Neural cell (in vitro differentiated cells): Measurements from ENCODE around the gene ANGEL2. TPM values are rescaled to one million over a fixed set of nuclear protein-coding genes. Genes with fewer than 3 reads are reported as not detected.

Experiments
- H2AFZ ChIP-seq: fragments of 200-600, 300-800 bp; sonication (generic), shearing (Covaris generic); 2 replicates; pipeline ENCODE4 v1.6.0; 2014; ENCODE audit warnings: low read depth, mild to moderate bottlenecking, antibody characterized with exemption, low read length, moderate library complexity
- H3F3A ChIP-seq: fragments of 200-600 bp; shearing (Covaris generic); 2 replicates; pipeline ENCODE4 v1.6.1; 2016; ENCODE audit warnings: mild to moderate bottlenecking, moderate library complexity, mixed read lengths, antibody characterized with exemption, low read length; ENCODE audit not compliant: insufficient read depth, poor library complexity, severe bottlenecking
- H3K27ac ChIP-seq: fragments of 200-600, 300-800 bp; sonication (generic), shearing (Covaris generic); 2 replicates; pipeline ENCODE4 v1.5.1; 2014; ENCODE audit warnings: mild to moderate bottlenecking, low read length, moderate library complexity
- H3K27me3 ChIP-seq: fragments of 300-800, 200-600 bp; sonication (generic), shearing (Covaris generic); 2 replicates; pipeline ENCODE4 v1.6.0; 2014; ENCODE audit warnings: mild to moderate bottlenecking, low read depth, low read length, moderate library complexity; ENCODE audit not compliant: insufficient read depth
- H3K36me3 ChIP-seq: fragments of 300-800, 200-600 bp; sonication (generic), shearing (Covaris generic); 2 replicates; pipeline ENCODE4 v1.5.1; 2014; ENCODE audit warnings: mild to moderate bottlenecking, antibody characterized with exemption, low read length, moderate library complexity; ENCODE audit not compliant: insufficient read depth
- H3K4me2 ChIP-seq: fragments of 300-800, 200-600 bp; sonication (generic), shearing (Covaris generic); 2 replicates; pipeline ENCODE4 v1.6.0; 2014; ENCODE audit warnings: mild to moderate bottlenecking, low read length
- H3K4me3 ChIP-seq: fragments of 300-800, 200-600 bp; sonication (generic), shearing (Covaris generic); 2 replicates; pipeline ENCODE4 v1.5.1; 2014; ENCODE audit warnings: mild to moderate bottlenecking, low read length, moderate library complexity
- H3K79me2 ChIP-seq: fragments of 200-600 bp; shearing (Covaris generic); replicated peaks from 2 replicates; pipeline ENCODE4 v1.6.0; 2014; ENCODE audit warnings: mild to moderate bottlenecking, low read length, moderate library complexity; ENCODE audit not compliant: insufficient read depth
- H3K9ac ChIP-seq: fragments of 300-800, 200-600 bp; sonication (generic), shearing (Covaris generic); 2 replicates; pipeline ENCODE4 v1.6.1; 2016; ENCODE audit warnings: mild to moderate bottlenecking, low read length, mixed read lengths
- H3K9me2 ChIP-seq: fragments of 200-600 bp; shearing (Covaris generic); 2 replicates; pipeline ENCODE4 v1.6.1; 2016; ENCODE audit warnings: mild to moderate bottlenecking, low read length, mixed read lengths; ENCODE audit not compliant: insufficient read depth
- H3K9me3 ChIP-seq: fragments of 200-600, 300-800 bp; sonication (generic), shearing (Covaris generic); 2 replicates; pipeline ENCODE4 v1.6.1; 2016; ENCODE audit warnings: mild to moderate bottlenecking, mixed run types, low read length, moderate library complexity, mixed read lengths
- H4K20me1 ChIP-seq: fragments of 200-600 bp; shearing (Covaris generic); 2 replicates; pipeline ENCODE4 v1.6.1; 2016; ENCODE audit warnings: mild to moderate bottlenecking, mixed run types; ENCODE audit not compliant: insufficient read depth
- CTCF ChIP-seq: fragments of 450-650 bp; IDR thresholded peaks from 2 replicates; pipeline ENCODE4 v1.5.1; 2014; ENCODE audit warnings: antibody characterized with exemption, mild to moderate bottlenecking, moderate library complexity; ENCODE audit not compliant: poor library complexity, severe bottlenecking
- EP300 ChIP-seq: fragments of 450-650 bp; conservative IDR thresholded peaks from 2 replicates; pipeline ENCODE4 v1.6.1; 2014; ENCODE audit warnings: antibody characterized with exemption, mild to moderate bottlenecking, moderate library complexity; ENCODE audit not compliant: poor library complexity, severe bottlenecking
- EZH2 ChIP-seq: fragments of 200-600, 300-800 bp; shearing (Covaris generic), sonication (generic); IDR thresholded peaks from 2 replicates; pipeline ENCODE4 v1.6.1; 2014; ENCODE audit warnings: antibody characterized with exemption, low read length, borderline replicate concordance, mild to moderate bottlenecking; ENCODE audit not compliant: insufficient read depth, poor library complexity, severe bottlenecking
- MXI1 ChIP-seq: fragments of 450-650 bp; conservative IDR thresholded peaks from 2 replicates; pipeline ENCODE4 v1.6.1; 2014; ENCODE audit warnings: antibody characterized with exemption, mild to moderate bottlenecking; ENCODE audit not compliant: poor library complexity, severe bottlenecking
- POLR2AphosphoS5 ChIP-seq: IDR thresholded peaks from 2 replicates; pipeline ENCODE4 v1.6.1; 2012
- RAD21 ChIP-seq: fragments of 450-650 bp; conservative IDR thresholded peaks from 2 replicates; pipeline ENCODE4 v1.6.1; 2014; ENCODE audit warnings: antibody characterized with exemption, mild to moderate bottlenecking, moderate library complexity
- REST ChIP-seq: IDR thresholded peaks from 2 replicates; pipeline ENCODE4 v1.6.1; 2012; ENCODE audit warnings: borderline replicate concordance
- SMC3 ChIP-seq: fragments of 450-650 bp; conservative IDR thresholded peaks from 2 replicates; pipeline ENCODE4 v1.6.1; 2014; ENCODE audit warnings: antibody characterized with exemption, mild to moderate bottlenecking, moderate library complexity; ENCODE audit not compliant: poor library complexity
- TAF1 ChIP-seq: IDR thresholded peaks from 2 replicates; pipeline ENCODE4 v1.6.1; 2012; ENCODE audit warnings: low read depth
- polyA plus RNA-seq: library from polyadenylated mRNA; depleted of rRNA; stranded (reverse); fragments of >200 nt; gene quantifications from 2 replicates; pipeline ENCODE4 v1.2.3, GENCODE V29; 2014

ANGEL2 gene
- polyA plus RNA-seq, 1 donor from 2014 or later = 58.7 TPM

GRCh38 chr1:212980123-212980785 is 35.4 kb downstream of the ANGEL2 start:
- Histone ChIP-seq H3K27me3 (no peaks in the 10 kb centered on the region), H4K20me1 (no peaks in the 10 kb centered on the region), H3K9me3 (no peaks in the 10 kb centered on the region), H3K4me3 (no peak overlapping the region), H3K36me3 (peaks cover 8% of the 10 kb centered on the region), H3K27ac (no peak overlapping the region), H3K4me2 (no peak overlapping the region), H3F3A (no peaks in the 10 kb centered on the region), H3K9me2 (no peaks in the 10 kb centered on the region), H3K79me2 (no peaks in the 10 kb centered on the region), H2AFZ (no peak overlapping the region), H3K9ac (no peak overlapping the region)
- no peak for TF ChIP-seq CTCF
- TF ChIP-seq SMC3 = no peak
- TF ChIP-seq REST = no peak
- no peak for TF ChIP-seq EP300
- no peak for TF ChIP-seq POLR2AphosphoS5
- TF ChIP-seq TAF1 = no peak
- no peak for TF ChIP-seq RAD21
- TF ChIP-seq EZH2 = no peak
- TF ChIP-seq MXI1 = no peak

- no peaks in the 10 kb centered on the region for H3K9me3 ChIP-seq
- no peak overlapping the region for H2AFZ ChIP-seq
- H3K27ac ChIP-seq = no peak overlapping the region
- TF ChIP-seq REST (no peak), SMC3 (no peak), POLR2AphosphoS5 (no peak), EP300 (no peak), EZH2 (no peak), TAF1 (no peak), RAD21 (no peak), MXI1 (no peak)
- no peaks in the 10 kb centered on the region for H3K9me2 ChIP-seq
- H3K4me3 ChIP-seq = no peak overlapping the region
- H4K20me1 ChIP-seq = no peaks in the 10 kb centered on the region
- H3K79me2 ChIP-seq = no peaks in the 10 kb centered on the region
- no peak overlapping the region for H3K9ac ChIP-seq
- no peaks in the 10 kb centered on the region for H3K27me3 ChIP-seq
- peaks cover 8% of the 10 kb centered on the region for H3K36me3 ChIP-seq
- no peak overlapping the region for H3K4me2 ChIP-seq
- no peaks in the 10 kb centered on the region for H3F3A ChIP-seq
These were observed 36.1 kb downstream of the ANGEL2 start for GRCh38 chr1:212979340-212980122.
